Endothelial cell of umbilical vein (primary cell): Measurements from ENCODE around the gene FSD1. TPM values are rescaled to one million over a fixed set of nuclear protein-coding genes. Genes with fewer than 3 reads are reported as not detected.

Experiments used
- BruUV-seq: library from RNA; stranded (reverse); fragments of 400-500 nt; replicated peaks from 2 replicates; lab custom pipeline; 2021; lab: Mats Ljungman, UMichigan
- CTCF ChIA-PET: fragments of 300-600, 350-600 bp; sonication (Branson Sonifier 250); formaldehyde crosslinking; loops from one replicate; lab custom pipeline; 2021; ENCODE audit warnings: antibody characterized with exemption, inconsistent platforms; lab: Charles Lee
- POLR2A ChIA-PET: fragments of 300-600, 350-600 bp; sonication (Branson Sonifier 250); formaldehyde crosslinking; loops from one replicate; lab custom pipeline; 2021; ENCODE audit warnings: antibody characterized with exemption, inconsistent platforms; lab: Charles Lee
- DNase-seq: peaks from one replicate; pipeline ENCODE4 v3.0.0-alpha.2; 2011; ENCODE audit warnings: low read depth, low spot score
- FAIRE-seq: peaks from 2 replicates; lab custom pipeline; 2011; peaks lifted over from hg19 to GRCh38; lab: Jason Lieb, UNC
- H2AFZ ChIP-seq: 2 replicates; pipeline ENCODE4 v1.6.0; 2012; ENCODE audit warnings: low read depth, low read length, control low read depth, inconsistent platforms
- H3K27ac ChIP-seq: 2 replicates; pipeline ENCODE4 v1.5.1; 2011; ENCODE audit warnings: low read depth, mild to moderate bottlenecking, control low read depth, low read length, moderate library complexity; ENCODE audit not compliant: insufficient read depth
- H3K27me3 ChIP-seq, 2 experiments: 2 replicates each; pipeline versions ENCODE4 v1.6.0 to v1.6.1; 2011; ENCODE audit warnings: low read length in 2 of 2, mixed read lengths in 1 of 2; ENCODE audit not compliant: control insufficient read depth in 2 of 2, insufficient read depth in 2 of 2
- H3K36me3 ChIP-seq, 2 experiments: 2 replicates in 1 of 2; 3 replicates in 1 of 2; pipeline ENCODE4 v1.5.1; 2011; ENCODE audit warnings: low read length in 2 of 2, mild to moderate bottlenecking in 1 of 2, moderate library complexity in 1 of 2; ENCODE audit not compliant: control insufficient read depth in 2 of 2, insufficient read depth in 2 of 2; ENCODE audit errors: extremely low read depth in 1 of 2
- H3K4me1 ChIP-seq: 3 replicates; pipeline ENCODE4 v1.5.1; 2011; ENCODE audit warnings: mild to moderate bottlenecking, low read length; ENCODE audit not compliant: control insufficient read depth, insufficient read depth; ENCODE audit errors: extremely low read depth
- H3K4me2 ChIP-seq: 2 replicates; pipeline ENCODE4 v1.6.1; 2011; ENCODE audit warnings: low read length, control low read depth, mixed read lengths; ENCODE audit not compliant: insufficient read depth
- H3K4me3 ChIP-seq, 3 experiments: fragments of 200-600 bp in 1 of 3; sonication (generic), shearing (Covaris generic) in 1 of 3; replicated peaks in 1 of 3; 2 replicates each; pipeline ENCODE4 v1.5.1; 2011 to 2016; ENCODE audit warnings: control low read depth in 3 of 3, low read length in 3 of 3, mild to moderate bottlenecking in 2 of 3, inconsistent platforms in 1 of 3, low read depth in 1 of 3, moderate library complexity in 1 of 3; ENCODE audit not compliant: insufficient read depth in 1 of 3
- H3K79me2 ChIP-seq: 2 replicates; pipeline ENCODE4 v1.6.0; 2012; ENCODE audit warnings: low read length, inconsistent platforms; ENCODE audit not compliant: control insufficient read depth, insufficient read depth
- H3K9ac ChIP-seq: replicated peaks from 2 replicates; pipeline ENCODE3; 2011; ENCODE audit warnings: low read length, control low read depth; ENCODE audit not compliant: insufficient read depth; ENCODE audit errors: extremely low read depth
- H3K9me1 ChIP-seq: replicated peaks from 3 replicates; pipeline ENCODE4 v1.6.0; 2011; ENCODE audit warnings: mild to moderate bottlenecking, low read length; ENCODE audit not compliant: control insufficient read depth, insufficient read depth; ENCODE audit errors: extremely low read depth
- H3K9me3 ChIP-seq: replicated peaks from 2 replicates; pipeline ENCODE4 v1.5.1; 2012; ENCODE audit warnings: low read length, inconsistent platforms; ENCODE audit not compliant: control insufficient read depth, insufficient read depth
- H4K20me1 ChIP-seq: replicated peaks from 2 replicates; pipeline ENCODE3; 2011; ENCODE audit warnings: mild to moderate bottlenecking, low read length; ENCODE audit not compliant: control insufficient read depth, insufficient read depth; ENCODE audit errors: extremely low read depth
- EZH2 ChIP-seq: IDR thresholded peaks from 2 replicates; pipeline ENCODE4 v1.6.1; 2012; ENCODE audit warnings: borderline replicate concordance, low read depth, mild to moderate bottlenecking, moderate library complexity, low read length, inconsistent platforms; ENCODE audit not compliant: severe bottlenecking
- GATA2 ChIP-seq: IDR thresholded peaks from 2 replicates; pipeline ENCODE4 v1.7.0; 2011; ENCODE audit warnings: low read depth, mild to moderate bottlenecking, moderate library complexity, mixed read lengths, low read length; ENCODE audit not compliant: insufficient read length, insufficient read depth
- JUN ChIP-seq: IDR thresholded peaks from 2 replicates; pipeline ENCODE4 v1.6.1; 2011; ENCODE audit warnings: borderline replicate concordance, low read depth; ENCODE audit not compliant: insufficient read length, insufficient read depth
- POLR2AphosphoS5 ChIP-seq: IDR thresholded peaks from 2 replicates; pipeline ENCODE4 v1.6.1; 2012; ENCODE audit warnings: low read depth, mild to moderate bottlenecking, control low read depth, low read length, moderate library complexity; ENCODE audit not compliant: insufficient read depth
- dilution Hi-C: fragments of 300-500 bp; cut with MboI; formaldehyde crosslinking; loops from one replicate; pipeline ENCODE4 v1.15.0; 2019; ENCODE audit warnings: low sequenced_read_pairs; ENCODE audit not compliant: extremely low pct_ligation_motif_present
- intact Hi-C: fragments of 100-400 bp; cut with micrococcal nuclease; formaldehyde crosslinking; loops from one replicate; pipeline ENCODE4 v1.10.0; 2022
- polyA plus RNA-seq, 4 experiments: library from polyadenylated mRNA; depleted of rRNA in 3 of 4; stranded (reverse) in 3 of 4; unstranded in 1 of 4; fragments of >200 nt; gene quantifications; 2 replicates each; pipeline versions ENCODE4 v1.2.1 to v1.2.3, GENCODE V29; 2011 to 2012; ENCODE audit warnings: missing spikeins in 1 of 4
- total RNA-seq: library from RNA; stranded (reverse); gene quantifications from 2 replicates; pipeline ENCODE4 v1.2.3, GENCODE V29; 2021
- TF ChIP-seq, protein P1 (sequence below): IDR thresholded peaks from 2 replicates; pipeline ENCODE4 v1.6.1; 2011; ENCODE audit not compliant: insufficient read depth, insufficient read length
- TF ChIP-seq, protein P2 (sequence below), 2 donors: IDR thresholded peaks; 1 replicate in 1 of 2; 2 replicates in 1 of 2; pipeline ENCODE4 v1.5.1; 2011; ENCODE audit warnings: low read length in 2 of 2, mild to moderate bottlenecking in 2 of 2, moderate library complexity in 2 of 2, control low read depth in 1 of 2, inconsistent platforms in 1 of 2, low read depth in 1 of 2; ENCODE audit not compliant: insufficient read depth in 1 of 2; ENCODE audit errors: extremely low read depth in 1 of 2

The FSD1 gene
- total and polyA plus RNA-seq, 2 donors (not counting 3 experiments of a cell fraction or from before 2014, with no cell fraction given), result 25.8 to 55.5 TPM

DNA sequence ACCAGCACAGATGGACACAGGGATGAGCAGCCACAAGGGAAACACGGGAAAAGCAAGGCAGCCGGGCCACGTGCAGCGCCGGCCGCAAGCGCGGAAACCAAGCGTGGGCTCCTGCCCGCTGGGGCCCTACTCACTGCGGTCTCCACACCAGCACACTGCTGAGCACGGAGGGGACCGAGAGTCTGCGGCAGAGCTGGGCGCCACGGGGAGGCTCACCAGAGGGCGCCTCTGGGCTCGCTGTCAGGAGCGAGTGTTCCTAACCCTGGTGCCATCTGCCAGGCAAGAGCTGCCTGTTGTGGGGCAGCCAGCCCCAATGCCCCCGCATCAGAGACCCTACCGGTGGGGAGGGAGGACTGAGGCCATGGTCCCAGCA is 65.5 kb downstream of the FSD1 start:
- TF ChIP-seq JUN (no peak), GATA2 (no peak), EZH2 (no peak), POLR2AphosphoS5 (no peak)
- TF ChIP-seq, protein P1, sequence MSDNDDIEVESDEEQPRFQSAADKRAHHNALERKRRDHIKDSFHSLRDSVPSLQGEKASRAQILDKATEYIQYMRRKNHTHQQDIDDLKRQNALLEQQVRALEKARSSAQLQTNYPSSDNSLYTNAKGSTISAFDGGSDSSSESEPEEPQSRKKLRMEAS, result no peak
- TF ChIP-seq, protein P2, sequence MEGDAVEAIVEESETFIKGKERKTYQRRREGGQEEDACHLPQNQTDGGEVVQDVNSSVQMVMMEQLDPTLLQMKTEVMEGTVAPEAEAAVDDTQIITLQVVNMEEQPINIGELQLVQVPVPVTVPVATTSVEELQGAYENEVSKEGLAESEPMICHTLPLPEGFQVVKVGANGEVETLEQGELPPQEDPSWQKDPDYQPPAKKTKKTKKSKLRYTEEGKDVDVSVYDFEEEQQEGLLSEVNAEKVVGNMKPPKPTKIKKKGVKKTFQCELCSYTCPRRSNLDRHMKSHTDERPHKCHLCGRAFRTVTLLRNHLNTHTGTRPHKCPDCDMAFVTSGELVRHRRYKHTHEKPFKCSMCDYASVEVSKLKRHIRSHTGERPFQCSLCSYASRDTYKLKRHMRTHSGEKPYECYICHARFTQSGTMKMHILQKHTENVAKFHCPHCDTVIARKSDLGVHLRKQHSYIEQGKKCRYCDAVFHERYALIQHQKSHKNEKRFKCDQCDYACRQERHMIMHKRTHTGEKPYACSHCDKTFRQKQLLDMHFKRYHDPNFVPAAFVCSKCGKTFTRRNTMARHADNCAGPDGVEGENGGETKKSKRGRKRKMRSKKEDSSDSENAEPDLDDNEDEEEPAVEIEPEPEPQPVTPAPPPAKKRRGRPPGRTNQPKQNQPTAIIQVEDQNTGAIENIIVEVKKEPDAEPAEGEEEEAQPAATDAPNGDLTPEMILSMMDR (IDR thresholded peaks at IDR 0.05; ENCODE audit: extremely low read depth in 1 of 2, insufficient read depth in 1 of 2, low read depth in 1 of 2, low read length in 2 of 2), result peak; percentile 40 to 81
- peaks cover 32% of the 10 kb centered on the region for H3K4me1 ChIP-seq
- H3K9me1 ChIP-seq, result no peaks in the 10 kb centered on the region
- DNase-seq (peak; percentile 62), FAIRE-seq (peak; percentile 87)
- ChIA-PET CTCF (interaction anchor here (0.6 to 2.3 kb wide), 22 partner anchors 9 to 266 kb away, joined by 3 to 43 read pairs (median 6); partner anchors contain the start of genes CHAF1A, HDGFL2, MPND and SH3GL1), POLR2A (interaction anchor here (0.5 kb wide), 1 partner anchor 42 kb away, joined by 3 read pairs; no protein-coding TSS in a partner anchor)
- H3K79me2 ChIP-seq, result peaks cover 73% of the 10 kb centered on the region
- H3K9ac ChIP-seq, result peak overlapping the region; percentile 13
- intact Hi-C loops (loop anchor here (1.0 kb wide), 1 partner anchor 30 kb away; the partner anchor contains the start of gene SH3GL1), dilution Hi-C loops (loop anchor here (10.0 kb wide), 1 partner anchor 45 kb away; no protein-coding TSS in a partner anchor)
- H3K4me2 ChIP-seq, result no peak overlapping the region
- peaks cover 3 to 30% of the 10 kb centered on the region in 2 experiments for H3K36me3 ChIP-seq
- no peaks in the 10 kb centered on the region for H3K27me3 ChIP-seq
- H3K4me3 ChIP-seq, result no peak overlapping the region
- H2AFZ ChIP-seq, result no peak overlapping the region
- H3K9me3 ChIP-seq, result no peaks in the 10 kb centered on the region
- peak overlapping the region; percentile 69 for H3K27ac ChIP-seq
- BruUV-seq, result no TSS peak
- H4K20me1 ChIP-seq, result no peaks in the 10 kb centered on the region
